SK-N-SH treated with all-trans-retinoic acid at 6 μM for 48 hours (cell line): ENCODE results near the gene RNF26.

Experiments used
- ATAC-seq: fragments of 200-7000 bp; cut with Tn5 transposase; 3 replicates; pipeline ENCODE4 v1.9.1; 2020; ENCODE audit warnings: mild to moderate bottlenecking, moderate library complexity
- ARNTL ChIP-seq: fragments of 450-650 bp; formaldehyde crosslinking; IDR thresholded peaks from 2 replicates; pipeline ENCODE4 v1.5.0; 2020; ENCODE audit warnings: low read depth, mild to moderate bottlenecking, moderate library complexity, borderline replicate concordance
- BACH2 ChIP-seq: fragments of 250-450 bp; sonication (Bioruptor Pico); IDR thresholded peaks from 2 replicates; pipeline ENCODE4 v1.9.0; 2021; ENCODE audit warnings: mild to moderate bottlenecking, borderline replicate concordance
- CREB5 ChIP-seq: fragments of 250-450 bp; sonication (Bioruptor Pico); IDR thresholded peaks from 2 replicates; pipeline ENCODE4 v1.5.1; 2020; ENCODE audit warnings: low read depth, mild to moderate bottlenecking, moderate library complexity
- CSDC2 ChIP-seq: fragments of 250-450 bp; sonication (Bioruptor Pico); IDR thresholded peaks from 2 replicates; pipeline ENCODE4 v1.5.0; 2020; ENCODE audit warnings: mild to moderate bottlenecking, moderate library complexity
- ESRRG ChIP-seq: fragments of 250-450 bp; sonication (Bioruptor Pico); IDR thresholded peaks from 2 replicates; pipeline ENCODE4 v1.6.1; 2021; ENCODE audit warnings: mild to moderate bottlenecking
- GLIS3 ChIP-seq: fragments of 250-450 bp; sonication (Bioruptor Pico); IDR thresholded peaks from 2 replicates; pipeline ENCODE4 v1.5.0; 2020; ENCODE audit warnings: mild to moderate bottlenecking, moderate library complexity
- ISL1 ChIP-seq: fragments of 250-450 bp; sonication (Bioruptor Pico); IDR thresholded peaks from 2 replicates; pipeline ENCODE4 v2.1.2; 2022; ENCODE audit warnings: mild to moderate bottlenecking, moderate library complexity
- OSR1 ChIP-seq: fragments of 250-450 bp; sonication (Bioruptor Pico); IDR thresholded peaks from 2 replicates; pipeline ENCODE4 v1.8.0; 2022; ENCODE audit warnings: moderate library complexity, mild to moderate bottlenecking, inconsistent platforms
- RARB ChIP-seq: fragments of 250-450 bp; sonication (Bioruptor Pico); IDR thresholded peaks from 2 replicates; pipeline ENCODE4 v1.8.0; 2021; ENCODE audit warnings: mild to moderate bottlenecking, moderate library complexity
- SNAI2 ChIP-seq: fragments of 250-450 bp; sonication (Bioruptor Pico); IDR thresholded peaks from 2 replicates; pipeline ENCODE4 v1.5.0; 2020; ENCODE audit warnings: mild to moderate bottlenecking, moderate library complexity
- TCF4 ChIP-seq: fragments of 250-450 bp; sonication (Bioruptor Pico); IDR thresholded peaks from 2 replicates; pipeline ENCODE4 v1.8.0; 2021; ENCODE audit warnings: mild to moderate bottlenecking, moderate library complexity, borderline replicate concordance
- TOX ChIP-seq: fragments of 250-450 bp; sonication (Bioruptor Pico); IDR thresholded peaks from 2 replicates; pipeline ENCODE4 v1.8.0; 2021; ENCODE audit warnings: mild to moderate bottlenecking, moderate library complexity, borderline replicate concordance
- ZC3H10 ChIP-seq: fragments of 250-450 bp; sonication (Bioruptor Pico); IDR thresholded peaks from 2 replicates; pipeline ENCODE4 v1.5.1; 2021; ENCODE audit warnings: mild to moderate bottlenecking, moderate library complexity
- ZFP3 ChIP-seq: fragments of 250-450 bp; sonication (Bioruptor Pico); IDR thresholded peaks from 2 replicates; pipeline ENCODE4 v1.5.0; 2020; ENCODE audit warnings: mild to moderate bottlenecking, moderate library complexity
- ZFP30 ChIP-seq: fragments of 450-650 bp; formaldehyde crosslinking; IDR thresholded peaks from 2 replicates; pipeline ENCODE4 v1.5.0; 2022; ENCODE audit warnings: mild to moderate bottlenecking, moderate library complexity
- ZNF565 ChIP-seq: fragments of 450-650 bp; formaldehyde crosslinking; conservative IDR thresholded peaks from 2 replicates; pipeline ENCODE4 v1.5.0; 2020; ENCODE audit warnings: low read depth, mild to moderate bottlenecking, moderate library complexity
- ZNF70 ChIP-seq: fragments of 450-650 bp; formaldehyde crosslinking; IDR thresholded peaks from 2 replicates; pipeline ENCODE4 v1.5.0; 2020; ENCODE audit warnings: mild to moderate bottlenecking, moderate library complexity
- ZNF8 ChIP-seq: fragments of 450-650 bp; formaldehyde crosslinking; IDR thresholded peaks from 2 replicates; pipeline ENCODE4 v1.5.0; 2020; ENCODE audit warnings: mild to moderate bottlenecking, moderate library complexity
- TF ChIP-seq, protein P1 (sequence below): fragments of 250-450 bp; sonication (Bioruptor Pico); IDR thresholded peaks from 2 replicates; pipeline ENCODE4 v1.8.0; 2021; ENCODE audit warnings: low read depth, mild to moderate bottlenecking, moderate library complexity, borderline replicate concordance
- TF ChIP-seq, protein P2 (sequence below): fragments of 250-450 bp; sonication (Bioruptor Pico); IDR thresholded peaks from 2 replicates; pipeline ENCODE4 v1.5.0; 2020; ENCODE audit warnings: mild to moderate bottlenecking, moderate library complexity
- TF ChIP-seq, protein P3 (sequence below): fragments of 250-450 bp; sonication (Bioruptor Pico); IDR thresholded peaks from 2 replicates; pipeline ENCODE4 v1.8.0; 2020; ENCODE audit warnings: mild to moderate bottlenecking, moderate library complexity, borderline replicate concordance
- TF ChIP-seq, protein P4 (sequence below): fragments of 250-450 bp; sonication (Bioruptor Pico); IDR thresholded peaks from 2 replicates; pipeline ENCODE4 v1.5.1; 2021; ENCODE audit warnings: mild to moderate bottlenecking, moderate library complexity

The RNF26 gene

DNA sequence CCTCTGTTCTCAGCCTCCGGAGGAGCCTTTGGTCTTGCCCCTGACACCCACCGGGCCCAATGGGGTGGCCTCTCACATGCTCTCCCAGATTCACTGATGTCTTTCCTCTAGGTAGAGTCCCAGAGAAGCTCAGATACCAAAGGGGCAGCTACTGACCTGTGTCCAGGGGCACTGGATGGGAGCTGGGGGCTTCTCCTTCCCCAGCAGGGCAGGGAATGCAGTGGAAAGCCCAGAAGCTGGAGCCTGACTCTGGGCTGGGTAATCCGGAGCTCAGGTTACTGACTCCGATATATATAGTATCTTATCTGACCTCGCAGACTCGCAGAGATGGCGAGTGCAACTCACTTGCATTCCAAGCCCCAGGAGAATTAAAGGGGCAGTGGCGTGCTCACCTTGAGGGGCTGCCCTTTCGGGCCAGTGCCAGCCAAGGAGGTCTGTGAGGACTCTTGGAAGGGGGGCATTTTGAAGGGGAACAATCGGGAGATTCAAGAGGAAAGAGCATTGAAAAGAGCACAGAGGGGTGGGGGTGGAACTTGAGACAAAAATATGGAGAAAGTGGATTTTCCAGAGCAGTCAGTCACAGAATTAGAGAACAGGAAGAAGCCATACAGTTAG, 44.6 kb downstream of the RNF26 start:
- TF ChIP-seq TCF4, result no peak
- TF ChIP-seq ZNF70, result no peak
- TF ChIP-seq ARNTL, result no peak
- no peak for TF ChIP-seq BACH2
- TF ChIP-seq GLIS3 (CRISPR knock-in tag), result no peak
- no peak for TF ChIP-seq ZFP3 (CRISPR knock-in tag)
- TF ChIP-seq CSDC2 (CRISPR knock-in tag), result no peak
- TF ChIP-seq, protein P1, sequence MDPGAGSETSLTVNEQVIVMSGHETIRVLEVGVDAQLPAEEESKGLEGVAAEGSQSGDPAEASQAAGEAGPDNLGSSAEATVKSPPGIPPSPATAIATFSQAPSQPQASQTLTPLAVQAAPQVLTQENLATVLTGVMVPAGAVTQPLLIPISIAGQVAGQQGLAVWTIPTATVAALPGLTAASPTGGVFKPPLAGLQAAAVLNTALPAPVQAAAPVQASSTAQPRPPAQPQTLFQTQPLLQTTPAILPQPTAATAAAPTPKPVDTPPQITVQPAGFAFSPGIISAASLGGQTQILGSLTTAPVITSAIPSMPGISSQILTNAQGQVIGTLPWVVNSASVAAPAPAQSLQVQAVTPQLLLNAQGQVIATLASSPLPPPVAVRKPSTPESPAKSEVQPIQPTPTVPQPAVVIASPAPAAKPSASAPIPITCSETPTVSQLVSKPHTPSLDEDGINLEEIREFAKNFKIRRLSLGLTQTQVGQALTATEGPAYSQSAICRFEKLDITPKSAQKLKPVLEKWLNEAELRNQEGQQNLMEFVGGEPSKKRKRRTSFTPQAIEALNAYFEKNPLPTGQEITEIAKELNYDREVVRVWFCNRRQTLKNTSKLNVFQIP (CRISPR knock-in tag), result no peak
- no peak for TF ChIP-seq ZNF8 (CRISPR knock-in tag)
- peak; percentile 23 for ATAC-seq

DNA sequence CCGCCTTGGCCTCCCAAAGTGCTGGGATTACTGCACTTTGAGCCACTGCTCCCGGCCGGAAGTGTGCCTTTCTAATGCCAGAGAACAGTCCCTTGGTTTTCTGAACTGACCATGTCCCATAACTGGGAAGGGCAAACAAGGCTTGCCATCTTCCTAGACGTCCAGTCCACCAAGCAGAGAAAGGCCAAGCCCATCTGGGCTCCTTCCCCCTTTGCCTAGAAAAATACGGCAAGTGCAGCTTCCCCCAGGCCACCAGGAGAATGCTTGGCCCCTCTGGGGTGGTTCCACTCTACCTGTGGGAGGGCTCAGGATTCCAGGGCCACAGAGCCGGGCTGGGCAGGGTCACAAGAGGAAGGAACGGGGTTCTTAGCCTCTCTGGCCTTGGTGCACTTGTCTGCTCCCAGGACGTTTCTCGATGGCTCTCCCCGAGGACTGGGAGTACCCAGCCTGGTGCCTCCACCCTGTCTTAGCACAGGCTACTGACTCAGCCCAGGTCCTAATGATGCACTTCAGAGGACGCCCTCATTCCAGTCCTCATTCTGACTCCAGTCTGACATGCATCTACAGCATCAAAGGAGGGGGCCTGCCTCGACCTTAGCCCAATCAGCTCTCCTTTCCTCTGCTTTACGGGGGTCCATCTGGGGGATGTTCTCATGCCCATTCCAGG, 46.0 kb downstream of the RNF26 start:
- TF ChIP-seq SNAI2 (no peak), ARNTL (no peak), ISL1 (no peak), ESRRG (no peak)
- TF ChIP-seq, all 23 proteins: peak for 0
- no peak for ATAC-seq

- ATAC-seq, result no peak
- no peak for TF ChIP-seq ZFP3 (CRISPR knock-in tag)
- no peak for TF ChIP-seq ESRRG
- TF ChIP-seq CSDC2 (CRISPR knock-in tag), result no peak
- no peak for TF ChIP-seq ZFP30 (CRISPR knock-in tag)
- TF ChIP-seq OSR1 (CRISPR knock-in tag), result no peak
- no peak for TF ChIP-seq RARB (CRISPR knock-in tag)
- no peak for TF ChIP-seq SNAI2
- TF ChIP-seq, protein P2, sequence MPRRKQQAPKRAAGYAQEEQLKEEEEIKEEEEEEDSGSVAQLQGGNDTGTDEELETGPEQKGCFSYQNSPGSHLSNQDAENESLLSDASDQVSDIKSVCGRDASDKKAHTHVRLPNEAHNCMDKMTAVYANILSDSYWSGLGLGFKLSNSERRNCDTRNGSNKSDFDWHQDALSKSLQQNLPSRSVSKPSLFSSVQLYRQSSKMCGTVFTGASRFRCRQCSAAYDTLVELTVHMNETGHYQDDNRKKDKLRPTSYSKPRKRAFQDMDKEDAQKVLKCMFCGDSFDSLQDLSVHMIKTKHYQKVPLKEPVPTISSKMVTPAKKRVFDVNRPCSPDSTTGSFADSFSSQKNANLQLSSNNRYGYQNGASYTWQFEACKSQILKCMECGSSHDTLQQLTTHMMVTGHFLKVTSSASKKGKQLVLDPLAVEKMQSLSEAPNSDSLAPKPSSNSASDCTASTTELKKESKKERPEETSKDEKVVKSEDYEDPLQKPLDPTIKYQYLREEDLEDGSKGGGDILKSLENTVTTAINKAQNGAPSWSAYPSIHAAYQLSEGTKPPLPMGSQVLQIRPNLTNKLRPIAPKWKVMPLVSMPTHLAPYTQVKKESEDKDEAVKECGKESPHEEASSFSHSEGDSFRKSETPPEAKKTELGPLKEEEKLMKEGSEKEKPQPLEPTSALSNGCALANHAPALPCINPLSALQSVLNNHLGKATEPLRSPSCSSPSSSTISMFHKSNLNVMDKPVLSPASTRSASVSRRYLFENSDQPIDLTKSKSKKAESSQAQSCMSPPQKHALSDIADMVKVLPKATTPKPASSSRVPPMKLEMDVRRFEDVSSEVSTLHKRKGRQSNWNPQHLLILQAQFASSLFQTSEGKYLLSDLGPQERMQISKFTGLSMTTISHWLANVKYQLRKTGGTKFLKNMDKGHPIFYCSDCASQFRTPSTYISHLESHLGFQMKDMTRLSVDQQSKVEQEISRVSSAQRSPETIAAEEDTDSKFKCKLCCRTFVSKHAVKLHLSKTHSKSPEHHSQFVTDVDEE (CRISPR knock-in tag), result no peak
- TF ChIP-seq, protein P3, sequence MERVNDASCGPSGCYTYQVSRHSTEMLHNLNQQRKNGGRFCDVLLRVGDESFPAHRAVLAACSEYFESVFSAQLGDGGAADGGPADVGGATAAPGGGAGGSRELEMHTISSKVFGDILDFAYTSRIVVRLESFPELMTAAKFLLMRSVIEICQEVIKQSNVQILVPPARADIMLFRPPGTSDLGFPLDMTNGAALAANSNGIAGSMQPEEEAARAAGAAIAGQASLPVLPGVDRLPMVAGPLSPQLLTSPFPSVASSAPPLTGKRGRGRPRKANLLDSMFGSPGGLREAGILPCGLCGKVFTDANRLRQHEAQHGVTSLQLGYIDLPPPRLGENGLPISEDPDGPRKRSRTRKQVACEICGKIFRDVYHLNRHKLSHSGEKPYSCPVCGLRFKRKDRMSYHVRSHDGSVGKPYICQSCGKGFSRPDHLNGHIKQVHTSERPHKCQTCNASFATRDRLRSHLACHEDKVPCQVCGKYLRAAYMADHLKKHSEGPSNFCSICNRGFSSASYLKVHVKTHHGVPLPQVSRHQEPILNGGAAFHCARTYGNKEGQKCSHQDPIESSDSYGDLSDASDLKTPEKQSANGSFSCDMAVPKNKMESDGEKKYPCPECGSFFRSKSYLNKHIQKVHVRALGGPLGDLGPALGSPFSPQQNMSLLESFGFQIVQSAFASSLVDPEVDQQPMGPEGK (CRISPR knock-in tag), result no peak
- TF ChIP-seq, protein P4, sequence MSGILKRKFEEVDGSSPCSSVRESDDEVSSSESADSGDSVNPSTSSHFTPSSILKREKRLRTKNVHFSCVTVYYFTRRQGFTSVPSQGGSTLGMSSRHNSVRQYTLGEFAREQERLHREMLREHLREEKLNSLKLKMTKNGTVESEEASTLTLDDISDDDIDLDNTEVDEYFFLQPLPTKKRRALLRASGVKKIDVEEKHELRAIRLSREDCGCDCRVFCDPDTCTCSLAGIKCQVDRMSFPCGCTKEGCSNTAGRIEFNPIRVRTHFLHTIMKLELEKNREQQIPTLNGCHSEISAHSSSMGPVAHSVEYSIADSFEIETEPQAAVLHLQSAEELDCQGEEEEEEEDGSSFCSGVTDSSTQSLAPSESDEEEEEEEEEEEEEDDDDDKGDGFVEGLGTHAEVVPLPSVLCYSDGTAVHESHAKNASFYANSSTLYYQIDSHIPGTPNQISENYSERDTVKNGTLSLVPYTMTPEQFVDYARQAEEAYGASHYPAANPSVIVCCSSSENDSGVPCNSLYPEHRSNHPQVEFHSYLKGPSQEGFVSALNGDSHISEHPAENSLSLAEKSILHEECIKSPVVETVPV (CRISPR knock-in tag), result no peak
- no peak for TF ChIP-seq TOX (CRISPR knock-in tag)
- no peak for TF ChIP-seq ZNF70
- TF ChIP-seq ZNF565 (CRISPR knock-in tag), result no peak
- TF ChIP-seq ISL1, result no peak
- no peak for TF ChIP-seq BACH2
- TF ChIP-seq ZNF8 (CRISPR knock-in tag), result no peak
- TF ChIP-seq ARNTL, result no peak
- TF ChIP-seq, all 23 proteins: peak for 0
Measured at GRCh38 chr11:119380827-119381180, 46.5 kb downstream of the RNF26 start.

- ATAC-seq, result peak; percentile 90
- TF ChIP-seq ZC3H10 (CRISPR knock-in tag) (no peak), CREB5 (CRISPR knock-in tag) (no peak), ESRRG (no peak), ZNF8 (CRISPR knock-in tag) (no peak), ZFP3 (CRISPR knock-in tag) (no peak), CSDC2 (CRISPR knock-in tag) (no peak)
- TF ChIP-seq, protein P4 (CRISPR knock-in tag), result no peak
- TF ChIP-seq, protein P3 (CRISPR knock-in tag), result no peak
Measured at GRCh38 chr11:119381181-119381988, 47.1 kb downstream of the RNF26 start, which contains the start of gene USP2. USP2 (minus strand) TSS chr11:119381690; CDS start chr11:119373480, 8,210 bp downstream.
